HuH-7.5 (cell line): ENCODE data around the gene CD37.

ENCODE experiments used
- DNase-seq: peaks from one replicate; pipeline ENCODE4 v3.0.0; 2011; ENCODE audit warnings: low spot score

CD37 gene

DNA sequence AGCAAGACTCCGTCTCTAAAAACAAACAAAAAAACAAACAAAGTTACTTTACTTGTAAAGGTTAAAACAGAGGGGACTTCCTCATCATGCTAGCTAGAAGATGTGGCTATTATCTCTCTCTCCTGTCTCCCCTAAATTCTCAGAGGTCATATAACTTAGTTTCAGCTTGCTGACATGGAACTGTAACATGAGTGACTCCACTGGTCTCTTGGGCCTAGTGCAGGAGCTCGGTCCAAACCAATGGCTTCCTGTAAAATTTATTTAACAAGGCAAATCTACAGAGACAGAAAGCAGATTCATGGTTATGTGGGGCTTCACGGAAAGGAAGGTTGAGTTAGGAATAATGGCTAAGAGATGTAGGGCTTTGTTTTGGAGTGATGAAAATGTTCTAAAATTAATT is 43.3 kb downstream of the CD37 start:
- DNase-seq: no peak

GRCh38 chr19:49380391-49380790 is 45.2 kb downstream of the CD37 start:
- DNase-seq: no peak

- DNase-seq: no peak
Measured at GRCh38 chr19:49382639-49383038, 47.4 kb downstream of the CD37 start.

GRCh38 chr19:49383599-49383998 is 48.4 kb downstream of the CD37 start:
- DNase-seq: no peak

- peak; percentile 40 for DNase-seq
Measured at GRCh38 chr19:49387936-49388372, 52.7 kb downstream of the CD37 start, which contains the start of gene KASH5. Gene KASH5, plus strand, starts transcription at chr19:49388249. Its CDS starts 2,635 bp downstream, at chr19:49390884.

DNA sequence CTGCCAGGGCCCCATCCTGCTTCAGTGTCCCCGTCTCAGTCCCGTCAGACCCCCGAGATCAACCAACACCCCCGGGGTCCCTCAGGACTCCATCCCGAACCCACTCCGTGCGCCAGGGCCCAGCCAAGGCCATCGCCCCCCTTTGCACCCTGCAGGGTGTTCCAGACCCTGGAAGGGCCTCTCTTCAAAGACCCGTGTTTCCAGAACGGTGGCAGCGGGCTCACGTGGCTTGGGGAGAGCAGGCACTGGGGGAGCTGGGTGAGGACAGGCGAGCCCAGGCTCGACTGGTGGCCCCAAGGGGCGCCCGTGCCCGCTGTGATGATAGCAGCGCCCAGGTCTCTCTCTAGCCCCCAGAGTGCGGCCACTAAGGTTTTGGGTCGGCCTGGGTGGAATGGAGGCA is 54.2 kb downstream of the CD37 start:
- no peak for DNase-seq
